DOHH2 (cell line): ENCODE data around the gene ADGRG1.

Source experiments
- H3F3A ChIP-seq: fragments of 200-600 bp; sonication (generic), shearing (Covaris generic); 2 replicates; pipeline ENCODE4 v1.6.0; 2016; ENCODE audit warnings: antibody characterized with exemption, mild to moderate bottlenecking; ENCODE audit not compliant: control insufficient read depth, insufficient read depth
- H3K27ac ChIP-seq: fragments of 200-600 bp; sonication (generic); 2 replicates; pipeline ENCODE4 v1.5.1; 2014; ENCODE audit warnings: low read depth, mild to moderate bottlenecking, low read length, moderate library complexity
- H3K27me3 ChIP-seq: fragments of 200-600 bp; sonication (generic); 2 replicates; pipeline ENCODE4 v1.6.1; 2014; ENCODE audit warnings: mild to moderate bottlenecking, low read length, mixed read lengths; ENCODE audit not compliant: control insufficient read depth
- H3K36me3 ChIP-seq: fragments of 200-600 bp; sonication (generic); 2 replicates; pipeline ENCODE4 v1.6.1; 2014; ENCODE audit warnings: mild to moderate bottlenecking, low read length, moderate library complexity, mixed read lengths; ENCODE audit not compliant: control insufficient read depth
- H3K4me1 ChIP-seq: fragments of 200-600 bp; sonication (generic); 2 replicates; pipeline ENCODE4 v1.6.1; 2014; ENCODE audit warnings: mild to moderate bottlenecking, low read length, mixed read lengths; ENCODE audit not compliant: control insufficient read depth
- H3K4me2 ChIP-seq: fragments of 200-600 bp; sonication (generic); 2 replicates; pipeline ENCODE4 v1.6.0; 2014; ENCODE audit warnings: mild to moderate bottlenecking, low read length, moderate library complexity
- H3K4me3 ChIP-seq: fragments of 200-600 bp; sonication (generic); 2 replicates; pipeline ENCODE4 v1.5.1; 2014; ENCODE audit warnings: mild to moderate bottlenecking, low read length, mixed read lengths
- H3K79me2 ChIP-seq: fragments of 200-600 bp; sonication (generic); 2 replicates; pipeline ENCODE4 v1.6.1; 2014; ENCODE audit warnings: mild to moderate bottlenecking, low read length, mixed read lengths; ENCODE audit not compliant: control insufficient read depth
- H3K9me2 ChIP-seq: fragments of 200-600 bp; sonication (generic); replicated peaks from 2 replicates; pipeline ENCODE4 v1.6.1; 2014; ENCODE audit warnings: mild to moderate bottlenecking, low read length, mixed read lengths; ENCODE audit not compliant: control insufficient read depth
- H3K9me3 ChIP-seq: fragments of 200-600 bp; sonication (generic); 2 replicates; pipeline ENCODE4 v1.6.1; 2014; ENCODE audit warnings: antibody characterized with exemption, low read length, mixed read lengths; ENCODE audit not compliant: control insufficient read depth, insufficient read depth
- H4K20me1 ChIP-seq: fragments of 200-600 bp; sonication (generic); 2 replicates; pipeline ENCODE4 v1.6.0; 2014; ENCODE audit warnings: low read depth, mild to moderate bottlenecking, antibody characterized with exemption, low read length, moderate library complexity; ENCODE audit not compliant: control insufficient read depth, insufficient read depth
- CTCF ChIP-seq: fragments of 200-600 bp; sonication (generic); IDR thresholded peaks from one replicate; pipeline ENCODE4 v1.5.1; 2014; ENCODE audit warnings: antibody characterized with exemption, mild to moderate bottlenecking, low read depth, low read length; ENCODE audit not compliant: poor library complexity, severe bottlenecking
- EZH2phosphoT487 ChIP-seq: fragments of 200-600 bp; sonication (generic); IDR thresholded peaks from 2 replicates; pipeline ENCODE4 v1.6.1; 2017; ENCODE audit warnings: borderline replicate concordance, mild to moderate bottlenecking, antibody characterized with exemption, low read length, moderate library complexity, mixed read lengths

Gene ADGRG1

GRCh38 chr16:57700781-57701551 is 72.5 kb downstream of the ADGRG1 start:
- H3K4me1 ChIP-seq, result no peaks in the 10 kb centered on the region
- no peaks in the 10 kb centered on the region for H3K9me3 ChIP-seq
- no peak overlapping the region for H3K4me3 ChIP-seq
- no peak overlapping the region for H3K4me2 ChIP-seq
- H3K27ac ChIP-seq, result no peak overlapping the region
- no peaks in the 10 kb centered on the region for H3K79me2 ChIP-seq
- no peaks in the 10 kb centered on the region for H3F3A ChIP-seq
- no peaks in the 10 kb centered on the region for H3K9me2 ChIP-seq
- no peaks in the 10 kb centered on the region for H3K27me3 ChIP-seq
- TF ChIP-seq CTCF (no peak), EZH2phosphoT487 (no peak)
- H4K20me1 ChIP-seq, result no peaks in the 10 kb centered on the region
- no peaks in the 10 kb centered on the region for H3K36me3 ChIP-seq

GRCh38 chr16:57701759-57702371 is 73.4 kb downstream of the ADGRG1 start:
- Histone ChIP-seq H3K27me3 (no peaks in the 10 kb centered on the region), H4K20me1 (no peaks in the 10 kb centered on the region), H3K4me3 (no peak overlapping the region), H3K36me3 (no peaks in the 10 kb centered on the region), H3K4me1 (no peaks in the 10 kb centered on the region), H3F3A (no peaks in the 10 kb centered on the region), H3K79me2 (no peaks in the 10 kb centered on the region), H3K9me3 (no peaks in the 10 kb centered on the region), H3K9me2 (no peaks in the 10 kb centered on the region), H3K4me2 (no peak overlapping the region), H3K27ac (no peak overlapping the region)
- TF ChIP-seq CTCF (no peak), EZH2phosphoT487 (no peak)

DNA sequence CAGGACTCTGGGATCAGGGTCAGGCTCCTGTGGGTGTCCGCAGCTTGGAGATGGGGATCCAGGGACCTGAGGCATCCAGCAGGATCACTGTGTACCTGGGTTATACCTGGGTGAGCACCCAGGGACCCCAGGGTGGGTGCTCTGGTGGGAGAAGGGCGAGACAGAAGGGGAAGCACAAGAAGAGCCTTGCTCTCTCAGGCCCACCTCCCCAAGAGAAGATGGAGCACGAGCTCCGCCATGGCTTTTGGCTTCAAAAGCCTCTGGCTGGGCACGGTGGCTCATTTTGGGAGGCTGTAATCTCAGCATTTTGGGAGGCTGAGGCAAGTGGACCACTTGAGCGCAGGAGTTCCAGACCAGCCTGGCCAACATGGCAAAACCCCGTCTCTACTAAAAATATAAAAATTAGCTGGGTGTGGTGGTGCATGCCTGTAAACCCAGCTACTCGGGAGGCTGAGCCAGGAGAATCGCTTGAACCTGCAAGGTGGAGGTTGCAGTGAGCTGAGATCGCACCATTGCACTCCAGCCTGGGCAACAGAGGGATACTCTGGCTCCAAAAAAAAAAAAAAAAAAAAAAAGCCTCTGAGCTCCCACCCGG is 75.1 kb downstream of the ADGRG1 start:
- H3K4me3 ChIP-seq, result no peak overlapping the region
- TF ChIP-seq CTCF (no peak), EZH2phosphoT487 (no peak)
- no peak overlapping the region for H3K4me2 ChIP-seq
- H3K9me3 ChIP-seq, result no peaks in the 10 kb centered on the region
- H3F3A ChIP-seq, result no peaks in the 10 kb centered on the region
- no peaks in the 10 kb centered on the region for H3K79me2 ChIP-seq
- H3K9me2 ChIP-seq, result no peaks in the 10 kb centered on the region
- H3K4me1 ChIP-seq, result no peaks in the 10 kb centered on the region
- no peaks in the 10 kb centered on the region for H4K20me1 ChIP-seq
- no peaks in the 10 kb centered on the region for H3K36me3 ChIP-seq
- H3K27ac ChIP-seq, result no peak overlapping the region
- no peaks in the 10 kb centered on the region for H3K27me3 ChIP-seq
